Stimulated activated CD4-positive, alpha-beta T cell treated with anti-CD3 and anti-CD28 coated beads, Interleukin-15, amount 100 ng/mL, for 24 hours (primary cell): ENCODE results near the gene IGSF6.
"Not testable (repeated sequence)": the region's sequence is repeated elsewhere in the genome, so short reads cannot be mapped to it uniquely, and the experiment has no call there.

ENCODE experiments used
- DNase-seq: peaks from one replicate; pipeline ENCODE4 v3.0.0-alpha.2; 2020

IGSF6 gene

GRCh38 chr16:21652453-21652852 is at the start of gene IGSF6:
Gene IGSF6, minus strand, starts transcription at chr16:21652608. Its CDS starts 10 bp downstream, at chr16:21652598.
- DNase-seq, result no peak

GRCh38 chr16:21701271-21701670 is 48.9 kb upstream of the IGSF6 start:
- DNase-seq, result no peak

- no peak for DNase-seq
Measured at GRCh38 chr16:21698169-21699032, 46.0 kb upstream of the IGSF6 start.

- DNase-seq, result no peak
Measured at GRCh38 chr16:21697032-21697431, 44.6 kb upstream of the IGSF6 start.

- DNase-seq, result no peak
Measured at GRCh38 chr16:21694609-21695008, 42.2 kb upstream of the IGSF6 start.

- not testable (repeated sequence) for DNase-seq
Measured at GRCh38 chr16:21690967-21691366, 38.6 kb upstream of the IGSF6 start.

- DNase-seq, result no peak
Measured at GRCh38 chr16:21689107-21689506, 36.7 kb upstream of the IGSF6 start.

- DNase-seq, result no peak
Measured at GRCh38 chr16:21685034-21685455, 32.6 kb upstream of the IGSF6 start.

GRCh38 chr16:21684199-21684598 is 31.8 kb upstream of the IGSF6 start:
- DNase-seq, result peak; percentile 59

- no peak for DNase-seq
Measured at GRCh38 chr16:21683184-21683583, 30.8 kb upstream of the IGSF6 start.

GRCh38 chr16:21680714-21681113 is 28.3 kb upstream of the IGSF6 start:
- not testable (repeated sequence) for DNase-seq

GRCh38 chr16:21674456-21674855 is 22.0 kb upstream of the IGSF6 start:
- DNase-seq, result not testable (repeated sequence)

GRCh38 chr16:21673469-21673868 is 21.1 kb upstream of the IGSF6 start:
- DNase-seq, result no peak

GRCh38 chr16:21667575-21667974 is 15.2 kb upstream of the IGSF6 start:
- no peak for DNase-seq

GRCh38 chr16:21666772-21667171 is 14.4 kb upstream of the IGSF6 start:
- no peak for DNase-seq

- no peak for DNase-seq
Measured at GRCh38 chr16:21664801-21665492, 12.5 kb upstream of the IGSF6 start.

- DNase-seq, result peak; percentile 40
Measured at GRCh38 chr16:21663889-21664647, 11.7 kb upstream of the IGSF6 start, which contains the start of gene OTOA. Gene OTOA, plus strand, starts transcription at chr16:21663968. Its CDS starts 14,547 bp downstream, at chr16:21678515.

- DNase-seq, result no peak
Measured at GRCh38 chr16:21659124-21659523, 6.7 kb upstream of the IGSF6 start.

- peak; percentile 42 for DNase-seq
Measured at GRCh38 chr16:21656795-21657768, 4.7 kb upstream of the IGSF6 start.

- no peak for DNase-seq
Measured at GRCh38 chr16:21654881-21655280, 2.5 kb upstream of the IGSF6 start.

GRCh38 chr16:21654466-21654865 is 2.1 kb upstream of the IGSF6 start:
- no peak for DNase-seq

GRCh38 chr16:21653571-21653970 is 1.2 kb upstream of the IGSF6 start:
- DNase-seq, result no peak
